Fibroblast of the aortic adventitia (primary cell): ENCODE results near the gene POU2F3. TPM values are rescaled to one million over a fixed set of nuclear protein-coding genes. Genes with fewer than 3 reads are reported as not detected.

ENCODE experiments used
- DNase-seq: peaks from one replicate; pipeline ENCODE4 v3.0.0-alpha.2; 2010; ENCODE audit warnings: low read depth
- H3K4me3 ChIP-seq: 2 replicates; pipeline ENCODE4 v1.5.1; 2011; ENCODE audit warnings: low read depth, mild to moderate bottlenecking, control low read depth, low read length, moderate library complexity
- total RNA-seq: library from RNA; depleted of rRNA; stranded (reverse); fragments of >200 nt; gene quantifications from 2 replicates; pipeline ENCODE4 v1.2.3, GENCODE V29; 2012; ENCODE audit warnings: low replicate concordance
- TF ChIP-seq, protein P1 (sequence below): IDR thresholded peaks from 2 replicates; pipeline ENCODE4 v1.5.1; 2011; ENCODE audit warnings: mild to moderate bottlenecking, low read length, control low read depth, inconsistent platforms; ENCODE audit not compliant: insufficient read depth

Gene POU2F3
- total RNA-seq, 1 donor: 0.36 TPM

DNA sequence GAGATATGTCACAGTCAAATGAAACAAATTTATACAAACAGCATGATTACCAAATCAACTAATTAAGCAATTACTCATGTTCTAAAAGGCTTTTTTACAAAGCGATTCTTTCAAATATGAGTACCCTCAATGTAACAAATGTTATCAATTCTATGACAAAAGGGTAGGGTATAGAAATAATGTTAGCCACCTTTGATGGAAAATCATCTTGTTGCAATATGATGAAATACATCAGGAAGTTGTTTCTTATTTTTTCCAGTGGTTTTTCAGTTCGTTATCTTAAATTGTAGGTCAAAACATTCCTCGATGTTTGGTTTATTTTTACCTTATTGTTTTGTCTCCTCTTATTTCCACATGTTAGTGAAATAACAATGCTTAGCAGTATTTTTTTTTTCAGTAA lies 102.7 kb downstream of the POU2F3 start:
- H3K4me3 ChIP-seq: no peak overlapping the region
- DNase-seq: no peak
- TF ChIP-seq, protein P1, sequence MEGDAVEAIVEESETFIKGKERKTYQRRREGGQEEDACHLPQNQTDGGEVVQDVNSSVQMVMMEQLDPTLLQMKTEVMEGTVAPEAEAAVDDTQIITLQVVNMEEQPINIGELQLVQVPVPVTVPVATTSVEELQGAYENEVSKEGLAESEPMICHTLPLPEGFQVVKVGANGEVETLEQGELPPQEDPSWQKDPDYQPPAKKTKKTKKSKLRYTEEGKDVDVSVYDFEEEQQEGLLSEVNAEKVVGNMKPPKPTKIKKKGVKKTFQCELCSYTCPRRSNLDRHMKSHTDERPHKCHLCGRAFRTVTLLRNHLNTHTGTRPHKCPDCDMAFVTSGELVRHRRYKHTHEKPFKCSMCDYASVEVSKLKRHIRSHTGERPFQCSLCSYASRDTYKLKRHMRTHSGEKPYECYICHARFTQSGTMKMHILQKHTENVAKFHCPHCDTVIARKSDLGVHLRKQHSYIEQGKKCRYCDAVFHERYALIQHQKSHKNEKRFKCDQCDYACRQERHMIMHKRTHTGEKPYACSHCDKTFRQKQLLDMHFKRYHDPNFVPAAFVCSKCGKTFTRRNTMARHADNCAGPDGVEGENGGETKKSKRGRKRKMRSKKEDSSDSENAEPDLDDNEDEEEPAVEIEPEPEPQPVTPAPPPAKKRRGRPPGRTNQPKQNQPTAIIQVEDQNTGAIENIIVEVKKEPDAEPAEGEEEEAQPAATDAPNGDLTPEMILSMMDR: no peak

DNA sequence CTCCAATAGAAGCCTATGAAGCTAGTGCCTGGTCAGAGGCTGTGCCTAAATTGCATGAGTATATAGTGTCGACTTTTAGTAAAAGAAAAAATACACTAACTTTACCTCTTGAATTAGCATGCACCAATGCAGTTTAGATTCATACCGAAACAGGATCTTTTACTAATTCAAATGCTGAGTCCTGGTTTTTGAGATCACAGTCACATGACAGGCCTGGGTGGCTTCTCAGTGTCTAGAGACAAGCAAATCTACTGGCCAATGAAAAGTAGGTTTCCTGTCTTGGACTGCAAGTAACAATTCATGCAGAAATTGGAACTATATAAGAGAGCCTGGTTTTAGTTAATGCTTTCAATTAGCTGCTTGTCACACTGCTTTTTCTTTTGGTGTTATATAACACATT lies 103.5 kb downstream of the POU2F3 start:
- TF ChIP-seq, protein P1: no peak
- DNase-seq: no peak
- H3K4me3 ChIP-seq: no peak overlapping the region

- TF ChIP-seq, protein P1: no peak
- DNase-seq: no peak
- no peak overlapping the region for H3K4me3 ChIP-seq
Measured at GRCh38 chr11:120344302-120345004, 104.5 kb downstream of the POU2F3 start.

DNA sequence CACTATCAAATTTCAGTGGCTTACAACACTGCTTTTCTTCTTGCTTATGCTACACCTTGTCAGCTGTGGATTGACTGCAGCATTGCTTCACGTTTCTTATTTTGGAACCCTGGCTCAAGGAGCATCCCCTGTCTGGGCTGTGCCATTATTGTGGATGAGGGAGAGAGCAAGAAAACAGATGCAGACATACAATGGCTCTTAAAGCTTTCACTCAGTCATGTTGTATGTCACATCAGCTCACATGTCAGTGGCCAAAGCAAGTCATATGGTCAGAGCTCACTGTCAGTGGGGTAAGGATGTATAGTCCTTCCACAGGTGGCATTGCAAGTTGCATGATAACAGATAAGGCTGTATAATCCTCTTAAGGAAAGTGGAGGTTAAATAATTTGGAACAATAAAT lies 106.3 kb downstream of the POU2F3 start:
- TF ChIP-seq, protein P1: no peak
- H3K4me3 ChIP-seq: no peak overlapping the region
- DNase-seq: no peak

GRCh38 chr11:120350637-120351036 lies 110.7 kb downstream of the POU2F3 start:
- H3K4me3 ChIP-seq: no peak overlapping the region
- no peak for DNase-seq
- TF ChIP-seq, protein P1: no peak

GRCh38 chr11:120352405-120352804 lies 112.5 kb downstream of the POU2F3 start:
- DNase-seq: no peak
- no peak overlapping the region for H3K4me3 ChIP-seq
- TF ChIP-seq, protein P1: no peak

DNA sequence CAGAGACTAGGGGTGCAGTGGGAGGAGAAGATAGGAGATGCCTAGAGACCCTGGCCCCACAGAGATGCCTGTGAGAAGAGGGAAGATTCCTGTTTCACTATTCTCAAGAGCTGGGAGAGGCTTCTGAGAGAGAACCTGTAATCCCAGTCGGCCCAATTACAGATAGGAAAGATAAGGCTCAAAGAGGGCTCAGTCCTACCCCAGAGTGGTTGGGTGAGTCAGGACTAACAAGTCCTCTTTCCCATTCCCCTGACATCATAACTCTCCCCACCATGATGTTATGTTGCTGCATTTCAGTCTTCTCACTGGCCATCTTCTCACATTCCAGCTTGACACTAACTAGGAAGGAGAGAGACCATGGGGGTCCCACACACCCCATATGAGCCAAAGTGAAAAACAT lies 114.1 kb downstream of the POU2F3 start:
- TF ChIP-seq, protein P1: no peak
- no peak for DNase-seq
- no peak overlapping the region for H3K4me3 ChIP-seq
